T47D (cell line): ENCODE measurements around the gene KCNMA1.
"Not testable (repeated sequence)": the region's sequence is repeated elsewhere in the genome, so short reads cannot be mapped to it uniquely, and the experiment has no call there.

Source experiments
- DNase-seq, 2 experiments: peaks; one replicate each; pipeline versions ENCODE4 v3.0.0 to v3.0.0-alpha.2; 2011 to 2012; ENCODE audit warnings: low read depth in 1 of 2, low spot score in 1 of 2
- JUND ChIP-seq: IDR thresholded peaks from 2 replicates; pipeline ENCODE4 v1.6.1; 2012; ENCODE audit warnings: low read depth
- in situ Hi-C: cut with HindIII; loops from 2 replicates; pipeline ENCODE4 v1.10.0; 2016; ENCODE audit warnings: low sequenced_read_pairs, low pct_unique_long_range_greater_than_20kb

KCNMA1 gene

DNA sequence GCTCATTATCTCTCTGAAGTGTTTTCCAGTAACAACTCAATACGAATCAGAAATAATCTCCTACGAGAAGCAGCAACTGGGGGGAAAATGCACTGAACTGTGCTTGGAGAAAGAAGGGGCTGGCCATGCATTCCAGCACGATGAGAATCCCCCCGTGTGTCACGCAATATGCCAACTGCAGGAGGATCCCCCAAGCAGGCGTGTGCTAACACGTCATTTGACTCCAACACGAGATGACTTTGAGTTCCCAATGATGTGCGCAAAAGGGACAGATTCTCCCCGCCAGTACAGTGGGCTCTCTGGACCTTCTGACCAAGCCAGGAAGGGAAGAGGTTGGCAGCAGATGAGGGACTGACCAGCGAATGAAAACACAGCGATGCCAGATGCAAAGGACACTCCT, 105.5 kb downstream of the KCNMA1 start:
- no peak for DNase-seq
- in situ Hi-C loops: no loop called here
- no peak for TF ChIP-seq JUND

DNA sequence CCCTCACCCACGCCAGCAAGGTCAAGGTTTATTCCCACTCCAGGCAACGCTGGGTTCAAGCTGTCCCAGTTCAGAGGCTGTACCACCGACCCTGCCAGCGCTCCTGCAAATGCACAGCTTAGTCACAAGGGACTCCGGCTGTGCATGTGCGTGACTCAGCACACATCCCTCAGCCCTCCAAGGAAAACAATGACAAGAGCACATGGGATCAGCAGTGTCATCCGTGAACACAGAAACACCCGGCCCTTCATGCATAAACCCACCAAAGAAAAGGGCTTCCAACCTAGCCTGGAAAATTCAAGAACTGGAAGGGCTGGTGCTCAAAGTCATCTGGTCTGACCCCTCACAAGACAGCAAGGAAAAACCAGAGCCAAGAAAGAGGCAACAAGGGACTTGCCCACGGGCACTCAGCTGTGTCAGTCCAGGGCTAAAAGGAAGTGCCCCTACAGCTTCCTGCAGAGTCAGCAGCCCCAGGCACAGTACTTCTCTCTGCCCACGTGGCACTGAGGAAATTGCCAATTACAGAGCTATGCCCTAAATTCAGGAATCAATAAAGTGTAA, 106.1 kb downstream of the KCNMA1 start:
- TF ChIP-seq JUND: no peak
- in situ Hi-C loops: no loop called here
- peak in 1 of 2 experiments; percentile 48 for DNase-seq

DNA sequence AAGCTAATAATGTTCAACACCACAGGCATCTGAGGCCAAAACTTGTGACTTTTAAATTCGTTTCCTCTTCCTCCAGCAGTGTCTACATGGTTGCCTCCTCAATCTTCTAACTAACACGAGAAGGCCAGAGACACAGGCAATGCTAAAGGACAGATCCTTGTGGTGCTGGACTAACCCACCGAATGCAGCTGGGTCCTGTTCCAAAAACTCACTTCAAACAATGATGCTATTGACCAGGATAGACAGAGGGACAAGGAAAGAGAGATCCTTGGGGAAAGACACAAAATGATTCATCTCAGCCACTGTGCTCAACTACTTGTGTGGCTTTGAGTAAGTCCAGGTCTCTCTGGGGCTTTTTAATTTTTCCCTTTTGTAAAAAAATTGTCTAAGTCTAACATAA, 107.6 kb downstream of the KCNMA1 start:
- TF ChIP-seq JUND: no peak
- no peak for DNase-seq
- in situ Hi-C loops: no loop called here

DNA sequence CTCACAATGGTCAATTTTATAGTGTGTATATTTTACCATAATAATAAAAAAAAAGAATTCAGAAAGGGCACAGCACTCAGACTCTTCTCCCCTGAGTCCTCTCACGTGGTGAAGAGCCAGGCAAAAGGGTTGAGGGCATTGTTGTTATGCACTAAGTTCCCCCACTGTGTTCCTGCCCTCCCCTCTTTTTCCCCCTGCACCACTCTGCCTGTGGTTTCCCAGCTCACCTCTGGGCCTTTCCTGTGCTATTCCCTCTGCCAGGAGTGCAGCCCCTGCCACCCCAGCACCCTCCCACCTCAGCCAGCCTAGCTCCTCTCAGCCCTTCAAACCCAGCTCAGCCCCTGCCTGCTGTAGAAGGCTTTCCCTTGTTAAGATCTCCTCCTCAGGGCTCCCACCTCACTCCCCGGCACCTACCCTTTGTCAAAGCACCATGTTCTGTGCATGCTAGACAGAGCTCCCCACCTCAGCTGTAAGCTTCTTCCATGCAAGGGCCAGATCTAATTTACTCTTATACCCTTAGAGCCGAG, 108.5 kb downstream of the KCNMA1 start:
- TF ChIP-seq JUND: no peak
- in situ Hi-C loops: no loop called here

DNA sequence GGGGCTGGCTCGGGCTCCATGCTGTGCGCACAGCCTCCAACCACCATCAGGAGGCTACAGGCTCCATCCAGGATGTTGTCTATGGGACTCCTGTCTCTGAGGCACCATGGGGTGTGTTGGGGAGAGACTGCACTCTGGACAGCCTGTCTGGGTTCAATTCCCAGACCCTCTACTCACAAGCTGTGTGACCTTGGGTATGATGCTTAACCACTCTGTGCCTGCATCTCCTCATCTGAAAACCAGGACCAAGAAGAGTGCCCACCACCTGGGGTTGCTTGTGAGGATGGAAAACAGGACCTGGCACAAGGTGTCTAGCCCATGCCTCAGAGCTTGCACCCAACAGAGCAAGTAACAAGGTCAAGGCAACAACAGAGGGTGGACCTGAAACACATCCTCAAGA, 109.8 kb downstream of the KCNMA1 start:
- DNase-seq: no peak
- in situ Hi-C loops: no loop called here
- no peak for TF ChIP-seq JUND

More for the DNA sequence above, 108.5 kb downstream of the KCNMA1 start:
- DNase-seq: no peak

DNA sequence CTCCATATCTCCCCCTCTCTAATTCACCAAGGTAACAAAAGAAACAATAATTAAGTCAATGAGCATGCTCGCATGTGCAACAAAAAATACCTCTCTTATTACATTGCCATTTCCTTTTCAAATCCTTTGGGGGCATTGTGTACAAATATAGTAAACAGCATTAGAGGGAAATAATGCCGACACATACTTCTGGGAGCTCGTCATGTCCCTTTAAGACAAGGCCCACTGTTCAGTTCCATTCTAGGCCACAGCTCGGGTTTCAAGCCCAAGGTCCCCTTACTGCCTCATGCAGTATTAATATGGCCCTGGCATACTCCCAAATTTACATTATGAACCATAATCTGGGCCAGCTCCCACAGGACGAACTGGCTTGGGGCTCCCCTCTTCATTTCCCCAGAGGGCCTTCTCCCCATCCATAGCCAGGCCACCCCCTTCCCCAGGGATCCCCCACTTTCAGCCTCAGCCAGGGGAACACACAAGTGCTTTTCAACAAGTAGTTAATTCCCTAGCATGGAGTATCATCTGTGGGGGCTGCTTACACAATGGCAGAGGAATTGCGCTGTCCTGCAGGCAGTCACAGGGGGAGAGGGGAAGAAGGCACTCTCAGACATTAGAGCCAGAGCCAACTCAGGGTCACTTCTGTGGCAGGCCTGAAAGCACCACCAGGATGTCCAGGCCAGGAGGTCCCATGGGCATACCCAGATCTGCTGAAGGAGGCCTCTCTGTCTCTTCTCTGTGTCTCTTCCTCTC, 110.6 kb downstream of the KCNMA1 start:
- in situ Hi-C loops: no loop called here
- no peak for DNase-seq
- TF ChIP-seq JUND: no peak

DNA sequence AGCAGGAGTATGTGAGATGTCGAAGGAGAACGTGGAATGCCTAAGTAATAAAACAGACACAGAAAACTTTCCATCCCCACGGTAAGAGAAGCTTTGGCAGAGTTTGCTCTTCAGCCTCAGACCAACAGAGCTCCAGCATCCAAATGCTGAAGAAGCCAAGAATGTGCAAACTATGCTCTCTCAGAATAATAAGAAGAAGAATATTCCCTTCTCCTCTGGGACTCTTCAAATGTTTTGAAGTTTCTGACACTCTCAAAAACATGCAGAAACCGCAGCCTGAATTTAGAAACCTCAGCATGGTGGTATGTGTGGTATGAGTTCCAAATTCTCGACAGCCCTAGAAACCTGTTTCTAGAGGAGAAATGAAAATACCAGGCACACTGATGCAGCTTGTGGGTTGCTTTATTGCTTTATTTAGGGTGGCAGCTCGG, 113.3 kb downstream of the KCNMA1 start:
- in situ Hi-C loops: no loop called here
- no peak for TF ChIP-seq JUND
- no peak for DNase-seq

DNA sequence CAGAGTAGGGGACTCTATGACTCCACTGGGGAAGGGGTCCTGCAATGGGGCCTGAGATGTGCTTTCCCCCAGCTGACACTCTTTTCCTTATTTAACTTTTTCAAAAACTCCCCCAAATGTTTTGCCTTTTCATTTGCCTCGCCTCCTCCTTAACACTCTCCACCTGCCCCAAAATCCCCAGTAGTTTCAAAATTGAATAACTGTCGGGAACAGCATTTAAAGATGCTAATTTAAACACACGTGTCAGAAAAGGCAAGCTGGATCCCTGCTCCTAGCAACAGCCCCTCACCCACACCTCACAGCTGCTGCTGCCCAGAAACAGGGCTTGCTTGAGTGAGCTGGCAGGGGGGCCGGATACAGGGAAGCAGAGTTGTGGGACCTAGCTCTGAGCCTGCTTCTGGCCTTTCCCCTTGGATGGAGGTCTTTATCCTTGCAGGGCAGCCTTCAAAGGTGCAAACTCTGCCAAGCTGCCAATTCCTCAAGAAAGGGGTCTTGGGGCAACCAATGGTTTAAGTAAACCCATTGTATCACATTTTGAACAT, 115.3 kb downstream of the KCNMA1 start:
- no peak for TF ChIP-seq JUND
- in situ Hi-C loops: no loop called here
- no peak for DNase-seq

DNA sequence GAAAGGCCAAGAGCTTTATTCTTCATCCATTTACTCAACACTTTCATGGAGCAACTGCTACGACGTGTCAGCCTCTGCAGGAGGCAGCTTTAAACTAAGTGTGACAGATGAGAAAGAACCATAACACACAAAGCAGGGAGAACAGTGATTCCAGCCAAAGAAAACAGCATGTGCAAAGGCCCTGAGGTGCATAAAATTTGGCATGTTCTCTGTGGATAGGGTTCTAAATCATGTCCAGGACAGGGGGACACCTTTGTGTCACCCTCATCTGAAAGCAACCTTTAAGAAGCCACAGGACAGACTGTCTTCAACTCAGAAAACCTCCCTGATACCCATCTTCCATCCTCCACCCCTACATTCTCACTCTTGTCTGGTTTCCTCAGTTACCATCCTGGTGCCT, 116.6 kb downstream of the KCNMA1 start:
- TF ChIP-seq JUND: no peak
- in situ Hi-C loops: no loop called here
- no peak for DNase-seq

DNA sequence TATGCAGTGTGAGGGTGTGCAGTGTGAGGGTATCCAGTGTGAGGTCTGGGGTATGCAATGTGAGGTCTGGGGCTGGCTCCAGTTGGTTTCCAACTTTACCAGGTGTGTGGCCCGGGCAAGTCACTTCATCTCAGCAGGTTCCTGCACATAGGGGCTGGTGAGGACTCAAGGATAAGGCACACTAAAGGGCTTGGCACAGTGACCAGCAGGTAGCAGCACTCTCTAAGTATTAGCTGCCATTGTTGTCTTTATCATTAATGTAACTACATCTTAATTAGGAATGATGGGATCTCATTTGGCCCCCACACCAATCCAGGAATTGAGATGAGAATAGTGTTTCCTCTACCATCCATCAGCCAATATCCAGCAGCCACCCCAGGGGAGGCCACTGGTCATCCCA, 117.3 kb downstream of the KCNMA1 start:
- no peak for DNase-seq
- in situ Hi-C loops: no loop called here
- TF ChIP-seq JUND: no peak

DNA sequence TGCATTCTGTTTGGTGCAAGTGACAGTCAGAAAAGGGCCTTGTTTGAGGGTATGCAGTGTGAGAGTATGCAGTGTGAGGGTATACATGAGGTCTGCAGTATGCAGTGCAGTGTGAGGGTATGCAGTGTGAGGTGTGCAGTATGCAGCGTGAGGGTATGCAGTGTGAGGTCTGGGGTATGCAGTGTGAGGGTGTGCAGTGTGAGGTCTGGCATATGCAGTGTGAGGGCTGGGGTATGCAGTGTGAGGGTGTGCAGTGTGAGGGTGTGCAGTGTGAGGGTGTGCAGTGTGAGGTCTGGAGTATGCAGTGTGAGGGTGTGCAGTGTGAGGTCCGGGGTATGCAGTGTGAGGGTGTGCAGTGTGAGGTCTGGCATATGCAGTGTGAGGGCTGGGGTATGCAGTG, 117.8 kb downstream of the KCNMA1 start:
- DNase-seq, in situ Hi-C loops: not testable (repeated sequence)

DNA sequence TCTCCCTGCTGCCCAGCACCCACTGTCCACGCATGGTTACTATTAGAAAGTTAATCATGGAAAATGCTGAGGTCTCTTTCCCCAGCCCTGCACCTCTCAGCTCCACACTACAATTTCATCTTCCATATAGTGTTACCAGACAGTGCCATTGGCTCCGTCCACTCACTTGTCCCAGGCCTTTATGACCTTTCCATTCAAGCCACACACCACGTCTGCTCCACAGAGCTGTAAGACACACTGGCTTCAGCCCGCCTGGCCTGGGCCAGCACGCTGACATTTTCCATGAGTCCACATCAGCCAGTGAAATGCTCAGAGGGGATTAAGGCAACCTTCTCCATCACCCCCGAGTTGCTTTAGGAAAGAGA, 118.7 kb downstream of the KCNMA1 start:
- in situ Hi-C loops: no loop called here
- TF ChIP-seq JUND: no peak
- DNase-seq: no peak

DNA sequence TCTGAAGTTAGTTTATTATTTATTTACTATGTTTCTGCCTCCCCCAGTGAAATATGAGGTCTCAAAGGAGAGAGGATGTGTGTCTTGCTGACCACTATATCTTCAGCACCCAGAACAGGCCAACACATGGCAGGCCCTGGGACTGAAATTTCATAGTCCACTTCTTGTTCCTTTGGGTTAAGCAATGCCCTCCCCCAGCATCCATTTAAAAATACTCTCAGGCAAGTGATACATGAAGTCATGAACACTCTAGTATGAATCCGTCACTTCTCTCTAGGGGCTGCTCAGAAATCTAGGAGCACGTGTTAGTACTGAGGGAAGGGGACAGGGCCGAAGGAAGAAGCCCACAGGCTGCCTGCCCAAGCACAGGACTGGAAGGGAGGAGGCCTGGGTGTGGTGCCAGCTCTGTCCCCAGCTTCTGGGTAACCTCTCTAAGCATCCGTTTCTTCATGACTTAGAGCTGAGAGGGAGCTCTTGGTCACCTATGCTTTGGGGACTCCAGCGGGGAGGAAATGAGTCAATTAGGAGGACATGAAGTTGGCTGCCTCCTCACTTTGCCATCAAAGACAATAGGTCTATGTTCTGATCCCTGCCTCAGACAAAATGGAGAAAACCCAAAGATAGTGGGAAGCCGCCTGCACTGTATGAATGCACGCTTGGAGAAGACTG, 119.2 kb downstream of the KCNMA1 start:
- in situ Hi-C loops: no loop called here
- DNase-seq: no peak
- no peak for TF ChIP-seq JUND
